HUES6 (cell line): ENCODE results near the gene MID1IP1.
A peak's percentile ranks its signal among the peaks of the same experiment; 100 is the strongest.

ENCODE experiments used
- H3K27ac ChIP-seq: 2 replicates; pipeline ENCODE4 v1.7.0; 2013; ENCODE audit warnings: low read depth, mild to moderate bottlenecking, low read length, inconsistent platforms
- H3K27me3 ChIP-seq: 2 replicates; pipeline ENCODE4 v1.6.1; 2013; ENCODE audit warnings: low read length; ENCODE audit not compliant: control insufficient read depth, insufficient read depth
- H3K36me3 ChIP-seq: 2 replicates; pipeline ENCODE4 v1.6.1; 2013; ENCODE audit warnings: low read length; ENCODE audit not compliant: control insufficient read depth, insufficient read depth
- H3K4me1 ChIP-seq: 2 replicates; pipeline ENCODE4 v1.6.1; 2013; ENCODE audit warnings: low read length; ENCODE audit not compliant: control insufficient read depth, insufficient read depth
- H3K4me3 ChIP-seq: 2 replicates; pipeline ENCODE4 v1.5.1; 2013; ENCODE audit warnings: low read depth, low read length
- H3K9ac ChIP-seq: one replicate; pipeline ENCODE4 v1.6.1; 2013; ENCODE audit warnings: mild to moderate bottlenecking, low read length
- H3K9me3 ChIP-seq: 2 replicates; pipeline ENCODE4 v1.6.1; 2013; ENCODE audit warnings: low read depth, low read length; ENCODE audit not compliant: control insufficient read depth, insufficient read depth

Gene MID1IP1

DNA sequence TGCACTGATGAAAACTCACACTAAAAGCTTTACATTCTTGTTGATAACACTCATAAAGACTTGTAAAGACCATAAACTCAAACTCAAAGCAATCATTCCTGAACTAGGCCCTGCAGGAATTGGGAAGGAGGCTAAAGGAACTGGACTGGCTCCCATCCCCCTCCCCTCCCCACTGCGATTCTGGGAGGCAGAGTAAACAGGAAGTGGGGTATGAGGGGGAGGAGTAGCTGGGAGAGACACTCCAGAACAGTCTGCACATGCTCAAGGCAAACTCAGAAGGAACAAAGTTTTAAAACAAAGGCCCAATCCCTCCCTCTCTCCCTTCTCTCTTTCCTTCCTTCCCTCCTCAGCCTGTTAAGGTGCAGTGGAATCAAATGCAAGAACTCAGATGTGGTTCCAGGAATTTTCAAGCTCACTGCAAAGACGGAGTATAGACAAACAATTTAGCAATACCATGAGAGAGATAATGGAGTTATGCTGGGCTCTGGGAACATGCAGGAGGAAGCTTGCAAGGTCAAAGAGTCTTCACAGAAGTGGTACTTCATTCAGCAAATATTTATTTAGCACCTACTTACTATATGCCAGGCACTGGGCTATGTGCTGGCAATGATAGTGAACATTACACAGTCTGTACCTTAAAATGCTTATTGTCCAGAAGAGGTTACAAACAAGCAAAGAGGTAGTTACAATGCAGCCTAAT is 15.9 kb downstream of the MID1IP1 start:
- peak overlapping the region; percentile 11 for H3K9ac ChIP-seq
- no peak overlapping the region for H3K4me3 ChIP-seq
- H3K36me3 ChIP-seq: no peaks in the 10 kb centered on the region
- H3K27me3 ChIP-seq: no peaks in the 10 kb centered on the region
- peaks cover 2% of the 10 kb centered on the region; the same call in 1 of the 2 replicates for H3K9me3 ChIP-seq
- H3K4me1 ChIP-seq: peaks cover 23% of the 10 kb centered on the region
- peak overlapping the region; percentile 25; the same call in 1 of the 2 replicates for H3K27ac ChIP-seq

DNA sequence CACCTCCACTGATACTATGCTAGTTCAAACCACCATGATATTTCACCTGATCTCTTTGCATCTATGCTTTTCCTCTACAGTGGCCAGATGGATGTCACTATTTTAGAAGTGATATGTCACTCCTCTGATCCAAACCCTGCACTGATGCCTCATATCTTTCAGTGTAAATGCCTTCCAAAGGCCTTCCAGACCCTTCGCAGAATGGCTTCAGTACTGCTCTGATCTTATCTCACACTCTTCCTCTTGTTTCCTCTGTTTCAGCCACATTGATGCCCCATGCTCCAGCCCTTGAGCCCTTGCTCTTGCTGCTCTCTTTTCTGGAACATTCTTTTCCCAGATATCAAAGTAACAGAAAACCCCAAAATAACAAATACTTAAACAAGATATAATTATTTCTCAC is 17.9 kb downstream of the MID1IP1 start:
- peaks cover 2% of the 10 kb centered on the region; the same call in 1 of the 2 replicates for H3K9me3 ChIP-seq
- H3K27ac ChIP-seq: no peak overlapping the region
- H3K36me3 ChIP-seq: no peaks in the 10 kb centered on the region
- H3K4me3 ChIP-seq: no peak overlapping the region
- H3K27me3 ChIP-seq: no peaks in the 10 kb centered on the region
- H3K4me1 ChIP-seq: peaks cover 23% of the 10 kb centered on the region
- no peak overlapping the region for H3K9ac ChIP-seq

DNA sequence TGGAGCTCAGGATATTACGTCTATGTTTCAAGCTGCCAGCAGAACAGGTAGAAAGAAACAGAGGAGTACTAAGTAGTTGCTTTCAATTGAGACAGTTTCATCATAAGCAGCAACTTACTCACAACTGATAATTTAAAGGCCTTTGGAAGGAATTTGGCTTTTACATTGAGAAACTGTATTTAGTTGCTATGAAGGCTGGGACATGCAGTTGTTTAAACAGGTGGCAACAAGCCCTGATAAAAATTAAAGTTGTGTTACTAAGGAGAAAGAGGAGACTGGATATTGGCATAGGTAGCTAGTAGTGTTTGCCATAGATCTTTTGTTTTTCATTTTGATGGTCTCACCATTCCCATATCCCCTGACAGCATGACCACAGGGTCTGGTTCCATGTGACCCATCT is 18.4 kb downstream of the MID1IP1 start:
- peaks cover 23% of the 10 kb centered on the region for H3K4me1 ChIP-seq
- no peak overlapping the region for H3K27ac ChIP-seq
- no peaks in the 10 kb centered on the region for H3K27me3 ChIP-seq
- H3K36me3 ChIP-seq: no peaks in the 10 kb centered on the region
- H3K9me3 ChIP-seq: no peaks in the 10 kb centered on the region
- no peak overlapping the region for H3K4me3 ChIP-seq
- no peak overlapping the region for H3K9ac ChIP-seq

- no peaks in the 10 kb centered on the region for H3K27me3 ChIP-seq
- peaks cover 23% of the 10 kb centered on the region for H3K4me1 ChIP-seq
- no peak overlapping the region for H3K9ac ChIP-seq
- H3K36me3 ChIP-seq: no peaks in the 10 kb centered on the region
- H3K27ac ChIP-seq: no peak overlapping the region
- no peak overlapping the region for H3K4me3 ChIP-seq
- H3K9me3 ChIP-seq: no peaks in the 10 kb centered on the region
Measured at GRCh38 chrX:38820751-38821150, 19.5 kb downstream of the MID1IP1 start.

- H3K4me1 ChIP-seq: peaks cover 6% of the 10 kb centered on the region; the same call in 1 of the 2 replicates
- H3K27ac ChIP-seq: no peak overlapping the region
- H3K36me3 ChIP-seq: no peaks in the 10 kb centered on the region
- no peak overlapping the region for H3K9ac ChIP-seq
- H3K4me3 ChIP-seq: no peak overlapping the region
- no peaks in the 10 kb centered on the region for H3K27me3 ChIP-seq
- H3K9me3 ChIP-seq: no peaks in the 10 kb centered on the region
Measured at GRCh38 chrX:38824176-38824575, 22.9 kb downstream of the MID1IP1 start.

DNA sequence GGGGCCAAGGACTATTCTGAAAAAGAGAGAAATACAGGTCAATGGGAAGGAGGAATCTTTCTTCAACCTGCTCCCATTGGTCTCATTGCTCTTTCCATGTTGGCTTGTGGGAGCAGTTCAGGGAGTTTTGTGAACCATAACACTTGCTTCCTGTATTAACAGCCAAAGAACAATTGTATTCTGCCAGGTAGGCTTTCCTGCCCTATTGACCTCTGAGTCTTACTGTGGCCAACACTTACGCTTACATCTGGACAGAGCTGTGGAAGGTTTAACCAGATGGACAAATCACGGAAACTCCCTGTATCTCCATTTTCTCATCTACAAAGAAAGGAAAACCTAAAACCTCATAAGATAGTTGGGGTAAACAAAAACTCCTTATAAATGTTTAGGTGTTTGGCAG is 30.7 kb downstream of the MID1IP1 start:
- Histone ChIP-seq H3K27me3 (no peaks in the 10 kb centered on the region), H3K9me3 (no peaks in the 10 kb centered on the region), H3K9ac (no peak overlapping the region), H3K36me3 (no peaks in the 10 kb centered on the region), H3K4me1 (no peaks in the 10 kb centered on the region), H3K4me3 (no peak overlapping the region), H3K27ac (no peak overlapping the region)

- Histone ChIP-seq H3K27me3 (no peaks in the 10 kb centered on the region), H3K4me1 (no peaks in the 10 kb centered on the region), H3K27ac (no peak overlapping the region), H3K9ac (no peak overlapping the region), H3K4me3 (no peak overlapping the region), H3K36me3 (no peaks in the 10 kb centered on the region), H3K9me3 (no peaks in the 10 kb centered on the region)
Measured at GRCh38 chrX:38837389-38837788, 36.1 kb downstream of the MID1IP1 start.

DNA sequence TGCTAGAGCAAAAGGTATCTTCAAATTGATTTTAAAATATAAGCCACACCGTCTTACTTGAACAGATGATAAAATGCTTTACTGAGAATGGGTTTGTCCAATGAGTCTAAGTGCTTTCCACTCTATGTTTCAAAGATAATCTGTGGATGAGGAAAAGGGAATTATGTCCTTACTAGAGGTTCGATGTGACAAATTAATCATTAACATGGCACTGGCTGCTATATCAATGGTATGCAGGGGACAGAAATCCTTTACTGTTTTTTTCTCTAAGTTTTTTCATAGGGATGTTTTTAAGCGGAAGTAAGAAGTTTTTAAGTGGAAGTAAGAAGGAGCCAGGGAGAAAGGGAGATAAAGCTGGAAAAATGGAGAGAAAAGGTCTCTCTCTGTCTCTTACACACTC is 38.0 kb downstream of the MID1IP1 start:
- Histone ChIP-seq H3K4me3 (no peak overlapping the region), H3K4me1 (no peaks in the 10 kb centered on the region), H3K27me3 (no peaks in the 10 kb centered on the region), H3K9ac (no peak overlapping the region), H3K27ac (no peak overlapping the region), H3K9me3 (no peaks in the 10 kb centered on the region), H3K36me3 (no peaks in the 10 kb centered on the region)

GRCh38 chrX:38839944-38840343 is 38.7 kb downstream of the MID1IP1 start:
- Histone ChIP-seq H3K27ac (no peak overlapping the region), H3K36me3 (no peaks in the 10 kb centered on the region), H3K9ac (no peak overlapping the region), H3K4me1 (no peaks in the 10 kb centered on the region), H3K27me3 (no peaks in the 10 kb centered on the region), H3K9me3 (no peaks in the 10 kb centered on the region), H3K4me3 (no peak overlapping the region)

- H3K4me3 ChIP-seq: no peak overlapping the region
- no peaks in the 10 kb centered on the region for H3K27me3 ChIP-seq
- H3K4me1 ChIP-seq: peaks cover 5% of the 10 kb centered on the region; the same call in 1 of the 2 replicates
- no peak overlapping the region for H3K27ac ChIP-seq
- H3K9ac ChIP-seq: no peak overlapping the region
- H3K36me3 ChIP-seq: no peaks in the 10 kb centered on the region
- H3K9me3 ChIP-seq: no peaks in the 10 kb centered on the region
Measured at GRCh38 chrX:38841750-38842149, 40.5 kb downstream of the MID1IP1 start.

GRCh38 chrX:38845426-38845825 is 44.2 kb downstream of the MID1IP1 start:
- Histone ChIP-seq H3K27ac (no peak overlapping the region), H3K36me3 (no peaks in the 10 kb centered on the region), H3K9ac (no peak overlapping the region), H3K4me1 (peaks cover 5% of the 10 kb centered on the region; the same call in 1 of the 2 replicates), H3K9me3 (no peaks in the 10 kb centered on the region), H3K4me3 (no peak overlapping the region), H3K27me3 (no peaks in the 10 kb centered on the region)
